ES-I3 (cell line): ENCODE measurements around the gene ADGRL3.

Source experiments
- H3K36me3 ChIP-seq: 2 replicates; pipeline ENCODE4 v1.6.1; 2013; ENCODE audit warnings: mild to moderate bottlenecking, low read length, control low read depth, moderate library complexity; ENCODE audit not compliant: insufficient read depth
- H3K4me1 ChIP-seq: 2 replicates; pipeline ENCODE4 v1.6.1; 2013; ENCODE audit warnings: mild to moderate bottlenecking, control low read depth, low read length; ENCODE audit not compliant: insufficient read depth
- H3K9ac ChIP-seq: 2 replicates; pipeline ENCODE4 v1.6.1; 2013; ENCODE audit warnings: low read depth, mild to moderate bottlenecking, low read length, moderate library complexity
- H3K9me3 ChIP-seq: 2 replicates; pipeline ENCODE4 v1.6.1; 2013; ENCODE audit warnings: mild to moderate bottlenecking, low read length, moderate library complexity; ENCODE audit not compliant: control insufficient read depth, insufficient read depth

Gene ADGRL3

DNA sequence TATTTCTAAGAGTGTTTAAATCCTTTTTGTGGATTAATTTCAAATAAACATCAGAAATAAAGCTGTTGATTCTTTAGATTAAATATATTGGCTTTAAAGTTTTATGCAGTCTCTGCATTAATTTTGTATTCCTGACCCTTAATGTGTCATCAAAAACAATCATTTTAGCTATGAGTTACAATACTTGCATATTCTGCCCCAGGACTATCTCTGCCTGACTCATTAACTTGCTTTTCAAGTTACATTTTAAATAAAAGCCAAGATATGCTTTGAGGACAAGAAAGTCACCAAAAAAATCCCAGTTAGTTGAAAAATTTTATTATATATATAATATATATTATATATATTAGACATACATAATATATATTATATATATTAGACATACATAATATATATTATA lies 208.7 kb downstream of the ADGRL3 start:
- no peaks in the 10 kb centered on the region for H3K9me3 ChIP-seq
- peaks cover 5% of the 10 kb centered on the region for H3K4me1 ChIP-seq

DNA sequence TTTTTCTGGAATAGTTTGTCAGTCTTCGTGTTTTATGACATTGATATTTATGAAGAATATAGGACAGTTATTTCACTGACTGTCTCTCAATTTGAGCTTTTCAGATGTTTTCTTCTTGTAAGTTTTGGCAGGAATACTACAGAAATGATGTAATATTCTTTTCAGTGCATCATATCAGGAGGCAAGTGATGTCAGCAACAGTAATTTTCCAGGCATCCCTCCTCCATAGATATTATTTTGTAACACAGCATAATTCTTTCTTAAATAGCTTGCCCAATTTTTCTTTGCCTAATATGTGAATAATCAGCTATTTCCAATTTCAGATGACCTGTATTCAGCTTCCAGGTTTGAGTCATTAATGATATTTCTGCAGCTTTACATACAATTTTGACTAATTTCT lies 211.1 kb downstream of the ADGRL3 start:
- Histone ChIP-seq H3K36me3 (no peaks in the 10 kb centered on the region), H3K9ac (no peak overlapping the region), H3K9me3 (no peaks in the 10 kb centered on the region), H3K4me1 (peaks cover 5% of the 10 kb centered on the region)

More for the DNA sequence above, 208.7 kb downstream of the ADGRL3 start:
- no peak overlapping the region for H3K9ac ChIP-seq
- H3K36me3 ChIP-seq, result no peaks in the 10 kb centered on the region

DNA sequence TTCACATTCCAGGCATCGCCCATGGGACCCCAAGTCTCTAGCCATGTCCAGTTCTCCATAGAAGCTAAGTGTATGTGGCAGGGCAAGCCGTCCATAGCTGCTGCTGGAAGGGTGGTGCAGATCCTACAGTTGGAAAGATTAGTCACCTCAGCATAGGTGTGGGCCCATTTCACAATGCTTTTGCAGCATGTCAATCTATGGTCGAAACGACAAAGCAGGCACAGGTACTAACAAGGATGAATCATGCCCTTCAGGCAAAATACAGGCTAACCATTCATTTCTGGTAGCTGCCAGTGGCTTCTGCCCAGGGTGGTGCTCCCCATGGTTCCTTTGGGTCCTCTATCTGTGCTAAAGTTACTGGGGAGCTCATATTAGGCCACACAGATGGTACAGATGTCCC lies 225.2 kb downstream of the ADGRL3 start:
- Histone ChIP-seq H3K4me1 (no peaks in the 10 kb centered on the region), H3K9me3 (no peaks in the 10 kb centered on the region), H3K9ac (no peak overlapping the region), H3K36me3 (no peaks in the 10 kb centered on the region)

DNA sequence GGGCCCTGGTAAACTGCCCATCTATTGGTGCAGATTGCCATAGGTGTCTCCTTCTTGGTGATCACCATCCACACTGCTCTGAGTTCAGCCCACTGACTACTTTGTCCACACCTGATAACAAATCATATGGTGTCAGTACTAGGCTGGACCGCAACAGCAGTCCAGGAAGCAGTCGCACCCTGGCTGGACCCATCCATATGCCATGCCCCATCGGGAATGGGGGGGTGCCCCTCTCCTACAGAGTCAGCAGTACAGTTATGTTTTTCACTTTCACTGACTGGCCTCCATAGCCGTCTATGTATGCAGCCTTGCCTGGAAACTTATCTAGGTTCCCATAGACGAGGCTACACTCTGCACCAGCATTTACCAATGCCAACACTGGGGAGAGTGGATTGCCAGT lies 226.1 kb downstream of the ADGRL3 start:
- Histone ChIP-seq H3K36me3 (no peaks in the 10 kb centered on the region), H3K9ac (no peak overlapping the region), H3K9me3 (no peaks in the 10 kb centered on the region), H3K4me1 (no peaks in the 10 kb centered on the region)

DNA sequence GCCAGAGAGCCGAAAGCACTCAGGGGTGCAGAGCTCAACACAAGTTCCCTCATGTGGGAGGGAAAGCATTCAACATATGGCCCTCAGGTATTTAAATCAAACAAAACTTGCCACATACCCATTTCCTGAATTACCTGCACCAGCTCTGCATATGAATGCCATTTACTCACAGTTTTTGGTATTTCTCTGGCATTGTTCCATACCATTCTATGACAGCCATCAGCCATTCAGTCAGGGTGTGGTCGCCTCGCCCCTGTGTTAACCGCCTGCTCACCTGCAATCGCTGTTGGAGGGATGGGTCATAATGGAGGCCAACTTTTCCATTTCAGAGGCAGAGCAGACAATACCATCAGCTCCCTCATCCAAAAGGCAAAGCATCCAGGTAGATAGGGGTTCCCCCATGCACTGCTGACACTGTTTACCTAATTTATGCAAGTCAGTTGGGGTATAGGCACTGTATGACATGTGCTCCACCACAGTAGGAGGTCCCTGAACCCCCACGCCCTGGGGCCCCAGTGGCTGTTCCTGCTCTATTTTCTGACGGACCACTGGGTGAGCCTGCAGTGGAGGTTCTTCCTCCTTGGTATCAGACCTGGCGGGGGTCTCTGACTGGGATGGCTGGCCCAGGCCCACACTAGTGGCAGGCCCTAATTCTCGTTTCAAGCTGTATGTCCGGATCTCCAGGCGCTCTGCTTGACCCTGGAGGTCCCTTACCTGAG lies 227.1 kb downstream of the ADGRL3 start:
- Histone ChIP-seq H3K36me3 (no peaks in the 10 kb centered on the region), H3K4me1 (no peaks in the 10 kb centered on the region), H3K9ac (no peak overlapping the region), H3K9me3 (no peaks in the 10 kb centered on the region)

DNA sequence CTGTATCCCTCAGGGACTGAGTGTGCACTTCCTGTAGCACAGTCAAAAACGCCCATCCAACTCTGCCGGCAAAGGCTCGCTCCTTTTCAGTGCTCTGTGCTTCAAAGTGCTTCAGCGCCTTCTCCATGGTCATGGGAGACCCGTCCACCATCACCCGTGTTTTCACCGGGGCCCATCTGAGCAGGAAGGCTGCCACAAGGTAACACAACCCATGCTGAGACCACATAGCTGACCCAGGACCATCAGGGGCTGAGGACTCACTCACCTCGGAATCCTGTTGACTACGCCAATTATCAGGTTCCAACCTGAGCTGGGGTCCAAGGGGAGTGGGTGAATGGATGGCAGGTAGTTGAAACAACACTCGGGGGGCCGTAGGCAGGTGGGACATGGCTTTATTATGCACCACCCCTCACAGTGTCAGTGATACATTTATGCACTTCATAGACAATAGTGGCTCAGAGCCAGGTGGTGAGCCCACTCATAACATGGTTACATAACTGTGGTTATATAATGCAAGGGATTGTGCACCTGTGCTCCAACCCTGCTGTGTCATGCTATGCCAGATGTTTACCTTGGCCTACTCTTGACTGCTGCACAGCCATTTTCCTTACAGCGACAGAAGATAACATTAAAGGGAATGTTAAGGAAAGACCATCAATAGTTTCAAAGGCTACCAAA lies 227.8 kb downstream of the ADGRL3 start:
- no peak overlapping the region for H3K9ac ChIP-seq
- no peaks in the 10 kb centered on the region for H3K36me3 ChIP-seq
- no peaks in the 10 kb centered on the region for H3K4me1 ChIP-seq
- H3K9me3 ChIP-seq, result no peaks in the 10 kb centered on the region

DNA sequence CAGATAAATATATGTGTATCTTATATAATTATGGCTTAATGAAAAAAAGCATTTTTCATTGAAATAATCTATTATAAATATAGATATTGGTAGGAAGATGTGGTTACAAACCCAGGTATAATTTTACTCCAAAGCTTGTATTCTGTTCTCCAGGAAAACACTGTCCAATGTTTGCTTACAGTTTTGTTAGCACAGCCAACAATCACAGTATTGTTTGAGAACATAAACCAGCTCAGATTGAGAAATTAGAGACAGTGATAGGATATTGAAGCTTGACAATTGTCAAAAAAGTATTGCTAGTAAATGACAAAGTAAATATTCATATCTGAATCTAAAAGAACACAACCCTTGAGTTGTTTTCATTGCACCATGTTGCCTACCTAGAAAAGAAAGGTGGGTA lies 228.8 kb downstream of the ADGRL3 start:
- Histone ChIP-seq H3K9ac (no peak overlapping the region), H3K4me1 (no peaks in the 10 kb centered on the region), H3K36me3 (no peaks in the 10 kb centered on the region), H3K9me3 (no peaks in the 10 kb centered on the region)

DNA sequence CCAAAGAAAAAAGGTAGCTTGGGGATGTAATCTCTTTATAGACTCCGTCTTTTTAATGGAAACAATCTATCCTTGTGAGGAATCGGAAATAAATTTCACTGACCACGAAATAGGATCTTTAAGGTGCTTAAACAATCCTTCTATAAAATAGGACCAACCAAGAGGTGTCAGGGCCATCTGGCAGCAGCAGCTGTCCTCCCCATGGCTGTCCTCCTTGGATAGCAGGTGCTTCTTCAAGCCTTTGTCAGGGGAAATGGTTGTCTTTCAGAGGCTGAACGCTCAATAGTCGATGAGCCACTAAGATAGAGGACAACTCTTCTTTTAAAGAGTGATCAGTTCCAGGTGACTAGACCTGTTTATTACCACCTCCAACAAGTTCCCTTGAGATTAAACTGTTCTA lies 231.0 kb downstream of the ADGRL3 start:
- H3K9ac ChIP-seq, result no peak overlapping the region

DNA sequence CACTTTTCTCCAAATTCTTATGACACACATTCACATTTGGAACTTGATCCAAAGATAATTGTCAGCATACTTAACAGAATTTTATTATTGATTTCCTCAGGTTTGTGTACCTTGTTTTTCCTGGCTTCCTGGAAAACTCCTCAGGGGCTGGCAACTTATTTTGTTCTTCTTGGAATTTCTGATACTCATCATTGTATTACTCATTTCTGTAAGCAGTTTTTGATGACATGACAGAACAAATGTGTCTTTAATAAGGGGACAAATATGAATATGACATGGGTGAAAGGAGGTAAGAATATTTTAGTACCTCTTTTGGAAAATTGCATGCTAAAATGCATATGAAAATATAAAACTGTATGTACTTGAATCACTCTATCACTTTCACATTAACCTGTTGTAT lies 237.8 kb downstream of the ADGRL3 start:
- Histone ChIP-seq H3K9ac (no peak overlapping the region), H3K4me1 (no peaks in the 10 kb centered on the region), H3K9me3 (no peaks in the 10 kb centered on the region), H3K36me3 (no peaks in the 10 kb centered on the region)

More for the DNA sequence above, 231.0 kb downstream of the ADGRL3 start:
- no peaks in the 10 kb centered on the region for H3K9me3 ChIP-seq
- H3K4me1 ChIP-seq, result no peaks in the 10 kb centered on the region
- no peaks in the 10 kb centered on the region for H3K36me3 ChIP-seq

DNA sequence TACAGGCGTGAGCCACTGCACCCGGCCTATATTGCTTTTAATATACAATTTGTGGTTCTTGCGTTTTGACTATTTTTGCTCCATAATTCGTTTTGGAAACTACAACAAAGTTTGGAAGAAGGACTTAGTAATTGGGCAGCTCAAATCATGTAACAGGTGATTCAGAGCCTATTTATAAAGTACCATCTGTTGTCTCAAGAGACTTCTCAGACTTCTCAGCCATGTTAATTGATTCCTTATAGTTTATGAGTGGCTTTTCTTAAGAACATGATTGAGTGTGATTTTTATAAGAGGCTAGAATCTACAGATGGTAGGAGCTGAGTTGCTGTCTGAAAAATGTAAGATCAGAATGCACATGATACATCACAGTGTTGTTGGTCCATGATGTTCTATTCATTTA lies 240.2 kb downstream of the ADGRL3 start:
- no peaks in the 10 kb centered on the region for H3K4me1 ChIP-seq
- no peaks in the 10 kb centered on the region for H3K36me3 ChIP-seq
- H3K9me3 ChIP-seq, result no peaks in the 10 kb centered on the region
- no peak overlapping the region for H3K9ac ChIP-seq

DNA sequence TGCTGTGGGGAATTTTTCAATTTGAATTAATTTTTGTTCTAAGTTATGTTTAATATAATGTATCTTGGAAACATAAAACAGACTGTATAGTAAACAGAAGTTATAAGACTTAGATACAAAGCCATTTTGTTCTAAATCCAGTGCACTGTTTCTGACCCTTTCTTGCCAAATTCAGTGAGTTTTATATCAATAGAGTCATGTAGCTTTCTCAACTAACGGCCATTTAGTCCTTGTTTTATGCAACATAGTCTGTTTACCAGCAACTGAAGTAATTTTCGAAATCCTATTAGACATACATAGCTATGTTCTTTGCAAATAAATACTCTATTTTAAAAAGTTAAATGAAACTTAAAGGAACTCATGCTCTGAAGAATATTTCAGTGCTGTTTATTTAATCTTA lies 242.8 kb downstream of the ADGRL3 start:
- H3K9me3 ChIP-seq, result no peaks in the 10 kb centered on the region

DNA sequence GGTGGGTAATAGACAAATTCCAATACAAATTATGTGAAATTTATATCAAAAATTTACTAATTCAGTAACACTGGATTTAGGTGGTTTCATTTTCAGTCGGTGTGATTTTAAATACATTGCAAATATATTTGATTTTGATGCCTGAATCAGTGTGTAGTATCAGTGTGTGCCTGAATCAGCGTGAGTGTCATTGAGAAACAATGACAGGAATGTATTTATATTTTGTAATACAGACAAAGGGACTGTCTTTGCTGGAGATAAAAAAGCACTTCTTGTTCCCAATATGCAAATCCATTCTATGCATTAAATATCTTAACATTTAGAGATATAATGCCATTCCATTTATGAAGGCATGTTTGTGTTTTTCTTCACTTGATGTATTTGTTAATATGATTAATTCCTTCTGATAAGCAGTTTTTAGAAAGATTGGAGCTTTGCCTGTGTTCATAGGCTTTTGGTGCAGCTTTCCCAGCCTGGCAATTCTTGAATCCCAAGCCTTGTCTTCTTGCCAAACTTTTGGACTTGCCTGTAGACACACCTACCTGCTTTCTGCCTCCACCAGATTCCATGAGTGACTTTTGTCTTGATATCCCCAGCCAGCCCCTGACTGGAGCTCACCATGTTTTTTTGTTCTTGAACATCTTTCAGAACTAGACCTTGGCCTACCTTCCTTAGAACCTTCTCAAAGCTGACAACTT lies 243.8 kb downstream of the ADGRL3 start:
- H3K36me3 ChIP-seq, result no peaks in the 10 kb centered on the region
- H3K9ac ChIP-seq, result no peak overlapping the region
- no peaks in the 10 kb centered on the region for H3K4me1 ChIP-seq
- no peaks in the 10 kb centered on the region for H3K9me3 ChIP-seq

More for the DNA sequence above, 242.8 kb downstream of the ADGRL3 start:
- Histone ChIP-seq H3K4me1 (no peaks in the 10 kb centered on the region), H3K9ac (no peak overlapping the region), H3K36me3 (no peaks in the 10 kb centered on the region)

DNA sequence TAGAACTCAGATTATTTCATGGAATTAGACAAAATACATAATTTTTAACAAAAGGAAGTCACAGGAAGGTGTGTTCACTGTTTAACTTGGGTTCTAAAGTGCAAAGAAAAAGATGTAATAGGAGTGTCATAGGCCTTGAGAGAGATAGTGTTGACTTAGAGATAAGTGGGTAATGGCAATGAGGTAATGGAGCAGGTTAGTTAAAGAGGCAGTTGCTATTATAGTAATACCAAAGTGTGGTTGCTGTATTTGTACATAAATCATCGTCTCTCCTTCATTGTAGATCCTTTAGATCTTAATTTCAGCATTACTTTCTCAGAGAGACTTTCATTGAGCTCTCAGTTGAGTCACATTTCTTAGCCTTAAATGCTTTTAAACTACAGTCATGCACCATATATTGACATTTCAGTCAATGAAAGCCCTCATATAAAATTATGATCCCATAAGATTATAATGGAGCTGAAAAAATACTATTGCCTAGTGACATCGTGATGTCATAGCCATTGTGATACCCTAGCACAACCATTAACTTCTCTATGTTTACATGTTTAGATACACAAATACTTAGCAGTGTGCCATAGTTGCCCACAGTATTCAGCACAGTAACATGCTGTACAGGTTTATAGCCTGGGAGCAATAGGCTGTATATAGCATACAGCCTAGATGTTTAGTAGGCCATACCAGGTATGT lies 245.4 kb downstream of the ADGRL3 start:
- no peaks in the 10 kb centered on the region for H3K9me3 ChIP-seq
- no peak overlapping the region for H3K9ac ChIP-seq
- H3K4me1 ChIP-seq, result no peaks in the 10 kb centered on the region
- no peaks in the 10 kb centered on the region for H3K36me3 ChIP-seq

DNA sequence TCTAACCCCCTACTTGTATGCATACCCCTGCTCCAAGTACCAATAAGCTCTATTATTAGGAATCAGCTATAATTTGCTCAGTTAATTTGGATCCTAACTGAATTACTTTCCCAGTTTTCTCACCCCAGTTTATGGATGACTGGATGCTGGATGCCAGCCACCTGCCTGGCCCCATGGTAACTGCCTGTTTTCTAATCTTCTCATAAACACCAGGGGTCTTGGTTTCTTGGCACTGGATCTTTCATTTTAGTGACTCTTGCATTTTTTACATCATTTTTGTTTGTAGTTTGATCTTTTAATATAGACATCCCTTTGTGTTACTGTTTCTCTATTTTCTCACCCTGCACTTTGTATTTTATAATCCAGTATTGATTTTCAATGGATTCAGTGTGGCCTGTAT lies 246.8 kb downstream of the ADGRL3 start:
- H3K36me3 ChIP-seq, result no peaks in the 10 kb centered on the region
- H3K9ac ChIP-seq, result no peak overlapping the region
- 0 out of 2 replicates have a peak, but pooled peaks cover under 1% of the 10 kb centered on the region for H3K4me1 ChIP-seq
- no peaks in the 10 kb centered on the region for H3K9me3 ChIP-seq
